ENCODE data around the gene ZDHHC7.
"Not testable (repeated sequence)": the region's sequence is repeated elsewhere in the genome, so short reads cannot be mapped to it uniquely, and the experiment has no call there.

The ZDHHC7 gene

DNA sequence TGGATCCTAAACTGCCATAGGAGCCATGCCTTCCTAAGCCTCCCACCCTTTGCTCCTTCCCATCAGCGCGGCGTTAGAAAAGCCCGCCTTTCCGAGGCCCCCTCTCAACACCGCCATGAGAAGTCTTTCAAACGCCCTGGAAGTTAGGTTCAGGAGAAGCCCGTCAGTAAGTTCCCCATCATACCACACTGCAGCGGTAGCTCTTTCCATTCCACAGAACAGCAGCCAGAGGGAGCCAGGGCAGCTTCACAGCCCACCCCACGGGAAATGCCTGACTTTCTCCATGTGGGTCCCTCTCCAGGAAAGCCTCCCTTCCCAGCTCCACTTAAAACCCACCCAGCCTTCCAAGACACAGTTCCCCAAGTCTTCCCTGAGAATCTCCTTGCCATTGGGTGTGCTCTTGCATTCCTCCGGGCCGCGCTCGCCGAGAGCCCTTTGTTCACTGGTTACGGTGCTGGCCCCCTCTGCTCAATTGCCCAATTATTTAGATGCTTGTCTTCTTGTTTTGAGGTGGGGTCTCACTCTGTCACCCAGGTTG is 44.9 kb upstream of the ZDHHC7 start:
- Histone ChIP-seq H3K9me3 (no peaks in the 10 kb centered on the region), H3K27ac (peak overlapping the region; percentile 34 to 49), H3K27me3 (no peaks in the 10 kb centered on the region), H3K4me3 (peak overlapping the region in 1 of 2 donors; percentile 35), H3K4me1 (peaks cover 0 to 9% (median 8%) of the 10 kb centered on the region in 4 donors), H3K36me3 (no peaks in the 10 kb centered on the region)
- intact Hi-C loops (cut with DNase I; ENCODE audit: low total_unique reads): no loop called here
- DNase-seq: peak in 1 of 2 donors; percentile 39
- TF ChIP-seq, protein P1, sequence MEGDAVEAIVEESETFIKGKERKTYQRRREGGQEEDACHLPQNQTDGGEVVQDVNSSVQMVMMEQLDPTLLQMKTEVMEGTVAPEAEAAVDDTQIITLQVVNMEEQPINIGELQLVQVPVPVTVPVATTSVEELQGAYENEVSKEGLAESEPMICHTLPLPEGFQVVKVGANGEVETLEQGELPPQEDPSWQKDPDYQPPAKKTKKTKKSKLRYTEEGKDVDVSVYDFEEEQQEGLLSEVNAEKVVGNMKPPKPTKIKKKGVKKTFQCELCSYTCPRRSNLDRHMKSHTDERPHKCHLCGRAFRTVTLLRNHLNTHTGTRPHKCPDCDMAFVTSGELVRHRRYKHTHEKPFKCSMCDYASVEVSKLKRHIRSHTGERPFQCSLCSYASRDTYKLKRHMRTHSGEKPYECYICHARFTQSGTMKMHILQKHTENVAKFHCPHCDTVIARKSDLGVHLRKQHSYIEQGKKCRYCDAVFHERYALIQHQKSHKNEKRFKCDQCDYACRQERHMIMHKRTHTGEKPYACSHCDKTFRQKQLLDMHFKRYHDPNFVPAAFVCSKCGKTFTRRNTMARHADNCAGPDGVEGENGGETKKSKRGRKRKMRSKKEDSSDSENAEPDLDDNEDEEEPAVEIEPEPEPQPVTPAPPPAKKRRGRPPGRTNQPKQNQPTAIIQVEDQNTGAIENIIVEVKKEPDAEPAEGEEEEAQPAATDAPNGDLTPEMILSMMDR (IDR thresholded peaks at IDR 0.05): peak in 1 of 2 experiments; percentile 29

DNA sequence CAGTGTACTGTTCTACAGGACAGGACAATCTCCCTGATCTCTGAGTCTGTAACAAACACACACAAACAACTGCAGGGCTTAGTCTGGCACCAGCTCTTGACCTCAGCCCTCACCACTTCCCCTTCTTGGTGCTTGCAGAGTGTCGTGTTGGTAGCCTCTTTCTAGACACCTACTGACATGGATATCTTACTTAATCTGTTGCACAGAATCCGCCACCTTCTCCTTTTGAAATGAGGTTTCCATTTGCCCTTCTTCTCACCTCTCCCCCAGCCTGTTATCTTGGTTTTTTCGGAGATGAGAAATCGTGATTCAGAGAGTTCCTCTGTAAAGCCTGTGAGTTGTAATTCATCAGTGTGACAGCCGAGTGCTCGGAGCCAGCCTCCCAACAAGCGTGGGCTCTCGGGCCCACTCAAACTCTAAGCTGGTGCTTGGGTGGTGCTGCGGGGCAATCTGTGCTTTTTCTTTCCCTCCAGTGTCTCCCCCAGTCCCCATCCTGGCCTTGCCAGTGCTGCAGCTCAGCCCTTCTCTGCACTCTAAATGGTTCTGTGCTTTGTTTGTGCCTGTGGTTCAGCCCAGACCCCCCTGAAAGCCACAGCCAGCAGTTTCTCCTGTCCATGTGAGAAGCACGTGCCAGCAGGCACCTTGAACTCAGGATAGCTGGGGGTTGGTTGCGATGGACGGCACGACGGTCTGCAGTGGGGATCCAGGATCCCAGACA is 44.3 kb upstream of the ZDHHC7 start:
- Histone ChIP-seq H3K4me3 (peak overlapping the region; percentile 11 to 35), H3K36me3 (no peaks in the 10 kb centered on the region), H3K9me3 (no peaks in the 10 kb centered on the region), H3K4me1 (peaks cover 0 to 16% (median 9%) of the 10 kb centered on the region in 4 donors), H3K27me3 (no peaks in the 10 kb centered on the region), H3K27ac (peak overlapping the region; percentile 34 to 49)
- intact Hi-C loops (cut with DNase I; ENCODE audit: low total_unique reads): no loop called here
- TF ChIP-seq, protein P1 (IDR thresholded peaks at IDR 0.05): no peak
- DNase-seq: peak in 1 of 2 donors; percentile 62

DNA sequence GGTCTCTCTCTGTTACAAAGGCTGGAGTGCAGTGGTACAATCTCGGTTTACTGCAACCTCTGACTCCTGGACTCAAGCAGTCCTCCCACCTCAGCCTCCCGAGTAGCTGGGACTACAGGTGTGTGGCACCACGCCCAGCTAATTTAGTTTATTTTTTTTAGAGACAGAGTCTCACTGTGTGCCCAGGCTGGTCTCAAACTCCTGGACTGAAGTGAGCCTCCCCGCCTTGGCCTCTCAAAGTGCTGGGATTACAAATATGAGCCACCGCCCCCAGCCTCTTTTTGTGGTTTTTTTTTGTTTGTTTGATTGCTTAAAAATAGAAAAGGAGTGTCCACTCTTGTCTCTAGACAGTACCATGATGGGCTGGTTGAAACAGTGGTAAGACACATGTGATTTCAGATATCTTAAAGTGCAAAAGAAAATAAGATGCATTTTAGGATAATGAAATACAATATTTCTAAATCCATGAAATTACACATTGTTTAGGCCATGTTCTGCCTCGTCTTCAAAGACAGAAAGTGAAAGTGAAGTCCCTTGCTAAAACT is 43.7 kb upstream of the ZDHHC7 start:
- intact Hi-C loops (cut with DNase I; ENCODE audit: low total_unique reads): no loop called here
- Histone ChIP-seq H3K4me3 (peak overlapping the region; percentile 11 to 35), H3K27ac (peak overlapping the region; percentile 34 to 49), H3K4me1 (peaks cover 0 to 22% (median 10%) of the 10 kb centered on the region in 4 donors), H3K36me3 (no peaks in the 10 kb centered on the region), H3K9me3 (no peaks in the 10 kb centered on the region), H3K27me3 (no peaks in the 10 kb centered on the region)
- TF ChIP-seq, protein P1 (IDR thresholded peaks at IDR 0.05): no peak
- no peak for DNase-seq

DNA sequence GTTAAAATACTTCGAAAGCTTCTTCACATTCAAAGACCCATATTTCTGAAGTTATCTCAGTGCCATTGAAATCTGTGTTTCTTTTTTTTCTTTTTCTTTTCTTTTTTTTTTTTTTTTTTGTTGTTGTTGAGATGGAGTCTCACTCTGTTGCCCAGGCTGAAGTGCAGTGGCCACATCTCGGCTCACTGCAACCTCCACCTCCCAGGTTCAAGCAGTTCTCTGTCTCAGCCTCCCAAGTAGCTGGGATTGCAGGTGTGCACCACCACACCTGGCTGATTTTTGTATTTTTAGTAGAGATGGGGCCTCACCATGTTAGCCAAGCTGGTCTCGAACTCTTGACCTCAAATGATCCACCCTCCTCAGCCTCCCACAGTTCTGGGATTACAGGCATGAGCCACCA is 43.0 kb upstream of the ZDHHC7 start:
- H3K27ac ChIP-seq; H3K36me3 ChIP-seq; intact Hi-C loops (cut with DNase I; ENCODE audit: low total_unique reads); H3K27me3 ChIP-seq; H3K4me3 ChIP-seq; DNase-seq; H3K9me3 ChIP-seq: not testable (repeated sequence)
- peaks cover 0 to 22% (median 10%) of the 10 kb centered on the region in 4 donors for H3K4me1 ChIP-seq

DNA sequence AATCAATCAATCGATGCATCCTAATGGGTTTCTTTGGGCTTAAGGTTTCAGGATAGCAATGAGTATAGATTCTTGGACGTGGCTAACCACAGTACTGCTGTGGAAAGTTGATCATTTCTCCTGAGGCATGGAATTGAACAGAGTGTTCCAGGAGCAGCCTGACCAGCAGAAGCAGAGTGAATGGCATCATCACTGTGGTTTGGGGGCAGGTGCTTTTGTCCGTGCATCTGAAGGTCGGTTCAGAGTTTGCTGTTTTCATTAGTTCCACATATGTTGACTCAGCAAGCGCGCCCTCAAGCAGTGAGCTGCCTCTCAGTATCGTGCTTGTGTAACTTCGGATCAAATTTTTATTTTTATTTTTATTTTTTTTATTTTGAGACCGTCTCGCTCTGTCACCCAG is 41.2 kb upstream of the ZDHHC7 start:
- TF ChIP-seq, protein P1 (IDR thresholded peaks at IDR 0.05): no peak

DNA sequence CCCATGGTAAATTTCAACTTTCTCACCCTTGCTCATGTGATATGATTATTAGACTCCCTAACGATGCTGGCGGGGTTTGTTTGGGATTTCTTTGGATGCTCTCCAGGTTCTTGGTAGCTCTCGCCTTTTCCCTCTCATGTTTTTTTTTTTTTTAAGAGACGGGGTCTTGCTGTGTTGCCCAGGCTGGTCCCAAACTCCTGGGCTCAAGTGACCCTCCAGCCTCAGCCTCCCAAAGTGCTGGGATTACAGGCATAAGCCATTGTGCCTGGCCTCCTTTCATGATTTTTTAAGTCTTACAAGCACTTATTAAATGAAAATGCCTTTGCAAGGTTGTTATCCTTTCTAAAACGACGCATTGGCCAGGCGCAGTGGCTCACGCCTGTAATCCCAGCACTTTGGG is 40.3 kb upstream of the ZDHHC7 start:
- Histone ChIP-seq H3K4me3 (no peak overlapping the region), H3K9me3 (no peaks in the 10 kb centered on the region), H3K27ac (no peak overlapping the region), H3K36me3 (peaks cover 0 to 5% (median 0%) of the 10 kb centered on the region in 3 donors), H3K27me3 (no peaks in the 10 kb centered on the region), H3K4me1 (peaks cover 0 to 22% (median 10%) of the 10 kb centered on the region in 4 donors)
- intact Hi-C loops (cut with DNase I; ENCODE audit: low total_unique reads): no loop called here
- no peak for DNase-seq
- TF ChIP-seq, protein P1 (IDR thresholded peaks at IDR 0.05): no peak

More for the DNA sequence above, 41.2 kb upstream of the ZDHHC7 start:
- DNase-seq: no peak
- Histone ChIP-seq H3K4me3 (no peak overlapping the region), H3K4me1 (peaks cover 0 to 22% (median 10%) of the 10 kb centered on the region in 4 donors), H3K27me3 (no peaks in the 10 kb centered on the region), H3K27ac (no peak overlapping the region), H3K9me3 (no peaks in the 10 kb centered on the region), H3K36me3 (peaks cover 0 to 1% (median 0%) of the 10 kb centered on the region in 3 donors)
- intact Hi-C loops (cut with DNase I; ENCODE audit: low total_unique reads): no loop called here

All from tibial artery (tissue), 4 donors.